GM19328 (cell line): Measurements from ENCODE around the gene KLHL29.
"Not testable (repeated sequence)": the region's sequence is repeated elsewhere in the genome, so short reads cannot be mapped to it uniquely, and the experiment has no call there.

Source experiments
- ATAC-seq: cut with Tn5 transposase; IDR thresholded peaks from one replicate; pipeline ENCODE4 v1.9.1; 2021; ENCODE audit warnings: mild to moderate bottlenecking, moderate library complexity; ENCODE audit not compliant: unreplicated experiment

KLHL29 gene

DNA sequence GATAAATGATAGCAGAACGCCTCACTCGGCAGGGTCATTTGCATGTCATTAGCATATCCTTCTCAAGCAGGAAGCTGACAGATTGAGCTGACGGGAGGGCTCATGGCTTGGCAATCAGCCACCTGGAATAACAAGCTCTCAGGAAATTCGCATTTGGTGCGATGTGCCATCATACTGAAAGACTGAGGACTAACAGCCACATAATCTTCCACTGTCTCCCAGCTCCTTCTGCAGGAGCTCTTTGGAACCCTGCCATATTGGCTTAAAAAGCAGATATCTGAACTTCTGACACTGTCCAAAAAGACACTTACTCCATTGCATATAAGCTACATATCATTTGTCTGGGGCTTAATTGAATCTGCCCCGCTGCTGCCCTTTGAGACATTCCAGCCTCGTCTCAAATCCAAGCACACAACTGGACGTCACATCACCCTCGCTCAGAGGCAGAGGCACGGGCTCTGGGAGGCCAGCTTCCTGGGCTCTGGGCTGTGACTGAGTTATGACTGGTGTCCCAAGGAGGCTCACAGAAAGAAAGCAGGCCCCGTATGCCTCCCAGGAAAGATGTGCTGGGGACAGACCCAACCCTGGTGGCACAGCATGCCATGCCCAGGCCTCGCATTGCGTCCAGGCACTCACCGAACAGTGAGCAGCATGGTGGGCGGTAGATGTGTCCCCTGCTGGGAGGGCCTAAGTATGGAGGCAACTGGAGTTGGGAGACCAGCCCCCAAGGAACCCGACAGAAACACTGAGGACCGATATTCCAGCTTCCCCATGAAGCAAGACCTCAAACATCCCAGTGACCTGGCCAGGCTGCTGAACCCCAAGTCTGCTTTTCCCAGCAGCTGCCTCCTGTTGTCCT lies 314.0 kb downstream of the KLHL29 start:
- no peak for ATAC-seq

GRCh38 chr2:23699580-23699925 lies 314.6 kb downstream of the KLHL29 start:
- no peak for ATAC-seq

DNA sequence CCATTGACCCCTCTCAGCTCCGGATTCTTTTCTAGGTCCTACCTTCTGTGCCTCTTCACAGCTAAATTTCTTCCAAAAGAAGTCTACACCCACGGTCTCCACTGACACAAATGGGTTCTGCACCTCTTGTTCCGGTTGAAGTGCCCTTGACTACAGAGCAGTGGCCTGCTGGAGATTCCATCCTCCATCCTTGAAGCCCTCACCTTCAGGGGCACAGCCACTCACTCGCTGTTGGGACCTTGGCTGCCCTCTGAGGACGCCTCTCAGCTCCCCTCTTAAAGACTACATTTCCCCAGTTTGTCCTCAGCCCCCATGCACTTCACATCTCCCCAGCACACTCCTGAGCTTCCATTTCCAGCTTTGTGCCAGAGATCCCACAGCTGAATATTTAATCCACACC lies 315.6 kb downstream of the KLHL29 start:
- no peak for ATAC-seq

DNA sequence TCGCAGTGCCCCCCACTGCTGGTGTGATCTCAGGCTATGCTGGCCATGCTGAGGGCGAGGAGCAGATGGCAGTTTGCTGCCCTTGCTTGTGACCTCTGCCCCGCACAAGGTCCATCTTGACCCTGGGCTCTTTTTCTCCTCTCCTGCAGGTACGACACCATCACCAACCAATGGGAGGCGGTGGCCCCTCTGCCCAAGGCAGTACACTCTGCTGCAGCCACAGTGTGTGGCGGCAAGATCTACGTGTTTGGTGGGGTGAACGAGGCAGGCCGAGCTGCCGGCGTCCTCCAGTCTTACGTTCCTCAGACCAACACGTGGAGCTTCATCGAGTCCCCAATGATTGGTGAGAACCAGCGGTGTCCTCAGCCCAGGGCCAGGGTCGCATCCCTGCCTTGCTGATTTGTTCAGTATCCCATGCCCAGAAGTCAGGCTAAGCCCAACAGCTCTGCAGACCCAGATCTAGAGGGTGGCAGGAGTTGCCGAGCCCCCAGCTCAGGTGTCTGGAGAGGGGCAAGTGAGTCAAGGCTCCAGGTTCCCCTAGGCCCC lies 318.1 kb downstream of the KLHL29 start:
- no peak for ATAC-seq

GRCh38 chr2:23703583-23704385 lies 318.8 kb downstream of the KLHL29 start:
- ATAC-seq: no peak

- no peak for ATAC-seq
These were observed 321.0 kb downstream of the KLHL29 start for GRCh38 chr2:23705771-23706612.

DNA sequence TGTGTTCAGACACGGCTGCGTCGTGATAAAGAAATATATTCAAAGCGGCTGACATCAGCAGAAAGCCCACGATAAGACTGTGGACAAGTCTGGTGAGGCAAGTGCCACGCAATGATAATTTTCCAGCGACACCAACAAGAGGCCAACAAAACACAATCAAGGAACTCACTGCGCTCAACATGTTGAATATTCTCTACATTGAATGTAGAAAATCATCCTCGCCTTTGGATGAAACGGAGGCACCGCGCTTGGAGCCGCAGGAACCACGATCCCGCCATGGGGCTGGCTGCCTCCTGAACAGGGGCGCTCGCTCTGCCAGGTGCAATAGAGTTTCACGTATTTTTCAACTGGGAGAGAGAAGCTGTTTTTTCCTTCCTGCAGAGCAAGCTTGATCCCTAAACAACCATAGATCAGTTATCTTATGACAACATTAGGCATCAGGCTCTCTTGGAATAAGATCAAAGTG lies 321.7 kb downstream of the KLHL29 start:
- ATAC-seq: no peak

DNA sequence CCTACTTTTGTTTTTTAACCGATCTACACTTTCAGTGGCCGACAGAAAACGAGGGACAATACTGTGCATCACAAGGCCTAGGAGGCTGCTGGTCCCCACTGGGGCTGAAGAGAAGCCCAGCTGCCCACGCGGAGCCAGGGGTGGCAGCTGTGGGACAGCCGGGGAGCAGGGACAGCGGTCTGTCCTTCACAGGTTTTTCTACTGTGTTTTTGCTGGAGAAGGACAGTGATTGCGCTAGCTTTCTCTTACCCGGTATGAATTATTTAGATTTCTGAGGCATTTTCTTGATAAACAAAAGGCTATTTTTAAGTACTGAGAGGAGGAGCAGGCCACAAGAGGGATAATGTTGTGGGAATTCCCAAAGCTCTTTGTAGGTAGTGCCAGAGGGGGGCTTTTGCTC lies 322.1 kb downstream of the KLHL29 start:
- no peak for ATAC-seq

DNA sequence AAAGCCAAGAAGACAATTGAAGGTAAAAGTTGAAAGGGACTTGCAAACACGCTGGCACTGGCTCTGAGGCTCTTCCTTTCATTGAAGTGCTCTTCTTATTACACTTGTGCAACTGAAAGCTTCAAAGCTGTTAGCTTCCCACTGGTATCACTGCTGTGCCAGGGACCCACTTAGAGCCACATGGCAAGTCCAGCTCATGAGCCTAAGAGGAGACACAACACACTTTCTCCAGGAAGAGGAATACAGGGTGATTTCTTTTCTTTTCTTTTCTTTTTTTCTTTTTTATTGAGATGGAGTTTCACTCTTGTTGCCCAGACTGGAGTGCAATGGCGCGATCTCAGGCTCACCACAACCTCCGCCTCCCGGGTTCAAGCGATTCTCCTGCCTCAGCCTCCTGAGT lies 323.8 kb downstream of the KLHL29 start:
- no peak for ATAC-seq

GRCh38 chr2:23709311-23709710 lies 324.3 kb downstream of the KLHL29 start:
- ATAC-seq: no peak

DNA sequence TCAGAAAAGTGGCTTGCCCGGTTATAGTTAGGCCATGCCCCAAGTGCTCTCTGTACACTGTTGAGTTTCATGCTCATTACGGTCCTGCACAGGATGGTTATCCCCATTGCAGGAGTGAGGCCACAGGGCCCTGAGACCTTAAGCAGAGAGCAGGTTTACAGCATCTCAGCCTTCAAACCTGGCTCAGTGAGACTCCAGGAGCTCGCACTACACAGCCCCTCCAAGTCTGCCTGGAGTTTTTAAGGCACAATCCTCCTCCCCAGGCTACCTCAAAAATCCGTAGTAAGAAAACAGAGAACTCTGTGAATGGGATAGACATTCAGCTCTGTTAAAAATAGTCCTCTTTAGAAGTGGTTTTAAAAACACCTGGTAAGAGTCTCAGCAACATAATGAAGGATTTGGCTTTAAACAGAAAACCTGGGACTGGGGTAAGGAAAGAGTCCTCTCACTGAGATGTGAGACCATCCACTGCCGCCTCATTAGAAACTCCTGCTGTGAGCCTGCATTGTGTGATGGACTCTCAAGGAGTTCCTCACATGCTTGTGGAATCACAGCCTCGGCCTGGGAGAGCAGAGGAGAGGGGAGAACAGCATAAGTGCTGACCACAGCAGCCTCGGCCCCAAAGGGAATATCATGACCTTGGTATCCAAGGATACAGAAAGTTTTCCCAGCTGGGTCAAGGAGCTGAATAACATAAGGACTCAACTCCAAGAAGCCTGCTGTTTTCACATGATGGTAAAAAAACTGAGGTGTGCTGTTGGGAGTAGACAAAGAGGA lies 327.2 kb downstream of the KLHL29 start:
- ATAC-seq: no peak

DNA sequence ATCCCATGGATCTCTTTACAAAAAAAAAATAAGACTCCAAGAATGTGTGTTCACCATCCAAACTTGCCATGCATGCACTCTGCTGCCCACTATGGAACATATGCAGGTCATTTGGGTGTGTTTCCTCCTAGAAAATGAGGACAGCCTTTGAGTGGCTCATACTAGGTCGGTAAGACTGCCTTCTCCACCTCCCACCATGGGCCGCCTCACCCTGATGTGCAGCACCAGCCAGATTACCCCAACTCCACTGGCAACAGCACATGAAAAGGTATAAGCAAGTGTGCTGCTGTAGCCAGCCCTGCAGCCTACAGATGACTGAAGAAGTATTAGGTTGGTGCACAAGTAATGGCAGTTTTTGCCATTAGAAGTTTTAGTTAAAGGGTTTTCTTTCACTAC lies 327.8 kb downstream of the KLHL29 start:
- ATAC-seq: no peak

DNA sequence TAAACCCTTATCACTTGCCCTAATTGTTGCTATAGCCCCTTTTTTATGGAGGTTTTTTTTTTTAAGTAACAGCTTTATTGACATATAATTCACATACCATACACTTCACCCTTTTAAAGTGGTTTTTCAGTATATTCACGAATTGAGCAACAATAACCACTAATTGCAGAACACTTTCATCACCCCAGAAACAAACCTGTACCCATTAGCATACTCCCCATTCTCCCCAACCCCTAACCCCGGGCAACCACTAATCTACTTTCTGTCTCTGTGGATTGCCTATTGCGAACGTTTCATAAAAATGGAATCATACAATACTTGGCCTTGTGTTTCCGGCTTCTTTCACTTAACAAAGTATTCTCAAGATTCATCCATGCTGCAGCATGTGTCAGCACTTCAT lies 328.4 kb downstream of the KLHL29 start:
- no peak for ATAC-seq

DNA sequence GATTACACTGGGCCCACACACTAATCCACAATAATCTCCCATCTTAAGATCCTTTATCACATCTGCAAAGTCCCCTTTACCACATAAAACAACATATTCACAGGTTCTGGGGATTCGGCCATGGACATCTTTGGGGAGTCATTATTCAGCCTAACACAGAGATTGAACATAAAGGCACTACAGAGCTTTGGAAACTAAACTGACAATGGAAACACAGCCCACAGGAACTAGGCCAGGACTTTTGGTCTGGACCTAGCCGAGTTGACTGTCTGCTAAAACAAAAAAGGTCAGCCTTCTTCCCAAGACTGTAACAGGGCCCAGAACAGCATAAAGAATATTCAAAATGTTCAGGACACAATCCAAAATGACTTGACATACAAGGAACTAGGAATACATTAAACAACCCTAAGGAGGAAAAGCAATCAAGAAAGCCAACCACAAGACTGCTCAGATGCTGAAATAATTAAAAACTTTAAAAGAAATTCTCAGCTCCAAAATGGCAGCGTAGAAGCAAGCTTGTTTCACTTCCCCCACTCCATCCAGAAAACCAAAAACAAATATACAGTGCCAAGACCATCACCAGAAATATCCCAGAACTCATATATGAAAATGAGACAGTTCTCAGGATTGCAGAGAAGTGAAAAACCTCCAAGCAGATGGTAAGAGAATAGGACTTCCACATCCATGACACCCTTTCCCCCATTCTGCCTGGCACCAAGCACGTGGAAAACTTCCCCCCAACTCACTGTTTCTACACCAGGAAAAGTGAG lies 334.1 kb downstream of the KLHL29 start:
- ATAC-seq: no peak

DNA sequence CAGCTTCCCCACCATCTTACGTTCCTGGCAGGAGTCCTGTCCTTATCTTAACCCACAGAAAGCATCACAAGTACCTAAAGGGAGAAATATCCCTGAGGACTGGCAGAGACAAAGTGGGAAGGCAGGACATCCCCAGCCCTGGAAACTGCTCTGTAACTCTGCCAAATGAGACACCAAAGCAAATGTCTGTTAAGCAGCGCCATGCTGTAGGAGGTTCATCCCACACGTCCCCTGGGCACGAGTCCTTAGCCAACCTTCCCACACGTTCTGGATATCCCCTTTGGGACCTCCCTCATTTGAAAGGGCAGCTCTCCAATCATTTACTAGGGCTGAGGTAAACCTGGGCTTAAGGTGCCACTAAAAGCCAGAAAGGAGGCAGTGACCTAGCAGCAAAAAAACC lies 334.7 kb downstream of the KLHL29 start:
- ATAC-seq: no peak

GRCh38 chr2:23720705-23721453 lies 335.9 kb downstream of the KLHL29 start:
- ATAC-seq: no peak

DNA sequence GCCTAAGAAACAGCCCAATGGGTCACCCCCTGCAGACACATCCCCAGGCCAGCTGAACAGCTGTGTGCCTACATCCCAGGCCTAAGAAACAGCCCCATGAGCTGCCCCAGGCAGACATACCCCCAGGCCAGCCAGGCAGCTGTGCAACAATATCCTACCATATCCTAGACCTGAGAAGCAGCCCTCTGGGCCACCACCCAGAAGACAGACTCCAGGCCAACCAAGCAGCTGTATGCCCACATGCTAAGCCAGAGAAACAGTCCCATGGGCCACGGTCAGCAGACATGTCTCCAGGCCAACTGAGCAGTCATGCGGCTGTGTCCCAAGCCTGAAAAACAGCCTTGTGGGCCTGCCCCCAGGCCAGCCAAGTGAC lies 336.5 kb downstream of the KLHL29 start:
- ATAC-seq: no peak

DNA sequence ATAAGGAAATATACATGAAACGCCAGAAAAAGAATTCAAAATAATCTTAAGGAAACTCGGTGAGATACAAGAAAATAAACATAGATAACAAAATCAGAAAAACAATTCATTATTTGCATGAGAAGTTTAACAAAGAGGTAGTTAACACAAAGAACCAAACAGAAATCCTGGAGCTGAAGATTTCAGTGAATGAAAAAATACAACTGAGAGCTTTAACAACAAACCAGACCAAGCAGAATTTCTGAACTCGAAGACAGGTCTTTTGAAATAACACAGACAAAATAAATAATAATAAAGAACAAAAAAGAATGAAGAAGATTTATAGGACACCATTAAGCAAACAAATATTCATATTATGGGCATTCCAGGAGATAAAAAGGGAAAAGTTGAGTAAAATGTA lies 337.3 kb downstream of the KLHL29 start:
- ATAC-seq: no peak

GRCh38 chr2:23723029-23723428 lies 338.1 kb downstream of the KLHL29 start:
- not testable (repeated sequence) for ATAC-seq
